Nucleus accumbens (tissue), 56 donors: Measurements from ENCODE around the gene JMJD4.
"Not testable (repeated sequence)": the region's sequence is repeated elsewhere in the genome, so short reads cannot be mapped to it uniquely, and the experiment has no call there.

Experiments used
- DNase-seq, 56 donors: peaks; one replicate each; lab custom pipeline; 2025; lab: John Stamatoyannopoulos, UW

Gene JMJD4

DNA sequence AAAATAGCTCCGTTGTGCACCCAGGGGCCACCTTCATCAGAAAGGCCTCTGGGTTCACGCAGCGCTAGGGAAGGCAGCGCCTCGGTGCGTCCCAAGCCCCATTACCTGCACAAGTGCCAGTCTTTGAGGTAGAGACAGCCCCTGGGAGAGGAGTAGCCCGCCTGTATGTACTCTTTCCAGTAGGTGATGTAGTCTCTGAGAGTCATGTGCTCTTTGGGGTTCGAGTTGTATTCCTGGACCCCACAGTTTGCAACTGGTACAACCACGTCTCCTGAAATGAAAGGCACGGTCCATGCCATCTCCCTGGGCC lies 601 bp downstream of the JMJD4 start:
- DNase-seq: no peak

DNA sequence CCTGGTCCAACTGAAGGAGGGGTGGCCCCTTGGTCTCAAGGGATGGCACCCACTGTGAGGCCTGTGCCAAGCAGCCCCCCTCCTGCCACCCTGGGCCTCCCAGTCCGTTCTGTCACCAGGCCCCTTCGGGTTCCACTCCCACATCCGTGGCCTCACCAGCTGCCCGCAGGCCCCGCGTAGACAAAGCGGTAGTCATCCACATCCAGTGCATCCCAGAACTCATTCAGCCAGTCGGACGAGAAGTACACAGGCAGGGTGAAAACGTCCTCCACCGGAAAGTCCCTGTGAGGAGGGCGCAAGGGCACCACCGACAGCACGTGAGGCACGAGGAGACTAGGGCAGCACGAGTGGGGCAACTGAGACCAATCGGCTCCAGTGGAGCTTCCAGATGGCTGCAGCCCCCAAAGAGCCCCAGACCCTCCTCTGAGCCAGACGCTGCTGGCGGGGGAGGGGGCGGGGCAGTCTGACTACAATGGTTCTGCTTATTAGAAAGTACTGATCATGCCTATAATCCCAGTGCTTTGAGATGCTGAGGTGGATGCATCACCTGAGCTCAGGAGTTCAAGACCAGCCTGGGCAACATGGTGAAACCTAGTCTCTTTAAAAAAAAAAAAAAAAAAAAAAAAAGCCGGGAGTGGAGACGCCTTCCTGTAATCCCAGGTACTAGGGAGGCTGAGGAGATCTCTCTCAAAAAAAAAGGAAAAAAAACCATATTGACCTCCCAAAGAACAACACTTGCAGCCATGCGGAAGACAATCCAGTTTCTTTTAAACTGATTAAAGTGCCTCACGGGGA lies 1.2 kb downstream of the JMJD4 start:
- DNase-seq: no peak

DNA sequence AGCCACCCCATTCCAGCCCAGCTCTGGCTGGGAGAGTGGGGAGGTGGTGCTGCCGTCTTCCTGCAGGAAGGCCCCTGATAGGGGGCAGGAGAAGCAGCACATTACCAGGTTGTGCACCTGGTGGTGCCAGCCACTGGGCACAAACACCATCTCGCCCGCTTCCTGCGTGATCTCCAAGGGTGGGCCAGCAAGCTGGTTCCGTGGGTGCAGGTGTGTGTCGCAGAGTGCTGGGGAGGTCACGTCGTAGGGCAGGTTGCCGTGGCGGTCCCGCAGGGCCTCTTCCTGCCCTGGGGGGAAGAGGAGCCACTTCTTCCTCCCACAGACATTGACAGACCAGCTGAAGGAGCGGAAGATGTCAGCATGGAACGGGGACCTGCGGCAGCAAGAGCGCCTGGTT lies 1.8 kb downstream of the JMJD4 start:
- no peak for DNase-seq

DNA sequence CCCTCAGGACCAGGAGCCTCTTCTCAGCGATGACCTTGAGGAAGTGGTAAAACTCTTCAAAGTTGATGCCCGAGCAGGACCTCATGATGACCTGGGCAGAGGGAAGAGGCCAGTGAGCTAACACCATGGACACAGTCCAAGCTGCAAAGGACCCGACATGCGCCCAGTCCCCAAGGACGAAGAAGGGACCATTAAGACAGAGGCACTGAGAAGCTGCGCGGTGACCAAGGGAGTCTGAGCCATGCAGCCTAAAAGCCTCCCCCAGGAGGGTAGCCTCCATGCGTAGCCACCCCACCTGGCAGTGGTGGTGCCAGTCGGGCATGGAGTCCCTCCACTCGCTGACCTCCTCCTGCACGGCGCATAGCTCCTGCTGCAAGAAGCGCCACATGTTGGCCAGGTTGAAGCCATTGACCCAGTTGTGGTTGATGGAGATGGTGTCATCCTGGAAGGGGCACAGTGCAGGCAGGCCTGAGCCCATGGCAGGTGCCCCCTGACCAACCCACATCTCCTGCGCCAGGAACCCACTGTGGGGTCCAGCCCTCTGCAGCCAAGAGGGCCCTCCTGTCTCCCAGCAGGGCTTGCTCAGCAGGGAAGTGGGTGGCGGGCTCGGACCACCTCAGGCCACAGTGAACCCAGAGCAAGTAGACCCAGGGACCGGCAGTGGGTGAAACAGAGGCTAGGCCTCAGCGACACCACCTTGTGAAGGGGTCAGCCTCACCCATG lies 2.4 kb downstream of the JMJD4 start:
- no peak for DNase-seq

DNA sequence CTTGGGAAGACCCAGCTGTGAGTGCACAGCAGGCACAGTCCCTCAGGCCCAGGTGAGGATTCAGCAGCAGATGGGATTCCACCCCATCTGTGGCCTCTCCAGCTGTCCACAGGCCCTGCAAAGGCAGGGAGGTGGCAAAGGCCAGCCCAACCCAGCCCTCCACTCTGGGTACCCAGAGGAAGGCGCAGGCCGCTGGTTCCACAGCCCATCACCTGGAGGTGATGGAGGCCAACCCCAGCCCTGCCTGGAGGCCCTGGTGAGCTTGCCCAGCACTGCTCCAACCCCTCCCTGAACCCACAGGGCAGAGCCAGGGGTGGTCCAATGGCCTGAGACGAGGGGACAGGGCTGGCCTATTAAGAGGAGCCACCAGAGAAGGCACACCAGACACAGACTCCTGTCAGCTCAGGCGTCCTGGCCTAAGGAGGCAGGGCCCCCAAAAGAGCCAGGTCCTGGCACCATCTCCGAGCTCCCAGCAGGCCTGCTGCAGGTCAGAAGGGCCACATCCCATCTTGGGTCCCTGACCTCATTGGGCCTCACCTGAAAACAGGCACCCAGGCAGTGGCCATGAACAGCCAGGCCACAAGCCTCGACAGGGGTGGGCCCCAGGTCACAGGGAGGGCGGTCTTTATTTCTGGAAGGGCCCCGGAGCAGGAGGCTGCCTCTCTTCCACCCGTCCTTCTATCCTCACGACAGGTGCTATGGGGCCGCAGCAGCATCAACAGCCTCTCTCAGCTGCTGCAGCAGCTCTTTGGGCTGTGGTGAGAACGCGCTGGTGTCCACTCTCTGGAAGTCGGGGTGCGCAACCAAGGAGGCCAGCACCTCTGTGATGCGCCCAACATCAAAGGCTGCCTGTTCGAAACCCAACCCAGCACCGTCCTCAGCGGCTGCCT lies 3.2 kb downstream of the JMJD4 start:
- no peak for DNase-seq

DNA sequence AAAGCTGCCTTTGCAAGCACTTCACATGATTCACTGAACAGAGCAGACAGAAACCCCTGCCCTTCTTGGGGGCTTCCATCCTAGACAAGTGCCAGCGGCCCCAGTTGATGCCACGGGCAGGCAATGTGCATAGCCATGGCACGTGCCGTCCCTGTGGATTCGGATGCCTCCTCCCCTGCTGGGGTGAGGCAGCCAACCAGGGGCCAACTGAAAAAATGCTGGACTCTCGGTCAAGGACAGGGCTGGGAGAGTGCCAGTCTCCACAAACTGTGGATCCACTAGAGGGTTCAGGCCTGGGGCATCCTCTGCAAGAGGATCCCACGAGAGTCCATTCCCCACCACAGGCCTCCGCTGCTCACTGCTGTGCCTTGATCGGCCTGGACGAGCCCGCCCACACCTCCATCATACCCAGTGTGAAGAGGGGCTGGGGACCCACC lies 3.8 kb downstream of the JMJD4 start:
- no peak for DNase-seq

DNA sequence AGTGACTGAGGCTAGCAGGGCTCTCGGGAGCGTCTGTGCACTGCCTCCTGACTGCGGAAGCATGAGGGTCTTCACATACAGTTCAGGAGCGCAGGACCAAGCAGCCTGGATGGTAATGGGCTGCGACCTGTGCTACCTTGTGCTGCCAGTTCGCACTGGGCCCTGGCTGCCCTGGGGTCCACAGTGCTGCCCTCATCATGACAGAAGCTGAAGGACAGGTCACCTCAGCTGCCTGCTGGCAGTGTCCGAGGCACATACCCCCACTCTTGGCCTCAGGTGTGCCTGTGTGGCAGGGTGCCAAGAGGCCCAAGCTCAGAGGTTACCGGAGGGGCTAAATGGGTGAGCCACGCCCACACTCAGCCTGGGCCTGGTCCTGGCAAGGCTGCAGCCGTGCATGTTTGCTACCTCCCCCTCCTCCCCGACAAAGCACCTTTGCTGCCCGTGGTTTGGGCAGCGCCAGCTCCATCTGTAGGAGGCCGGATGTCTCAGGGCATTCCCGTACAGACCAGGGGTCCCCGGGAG lies 4.4 kb downstream of the JMJD4 start:
- DNase-seq: no peak

DNA sequence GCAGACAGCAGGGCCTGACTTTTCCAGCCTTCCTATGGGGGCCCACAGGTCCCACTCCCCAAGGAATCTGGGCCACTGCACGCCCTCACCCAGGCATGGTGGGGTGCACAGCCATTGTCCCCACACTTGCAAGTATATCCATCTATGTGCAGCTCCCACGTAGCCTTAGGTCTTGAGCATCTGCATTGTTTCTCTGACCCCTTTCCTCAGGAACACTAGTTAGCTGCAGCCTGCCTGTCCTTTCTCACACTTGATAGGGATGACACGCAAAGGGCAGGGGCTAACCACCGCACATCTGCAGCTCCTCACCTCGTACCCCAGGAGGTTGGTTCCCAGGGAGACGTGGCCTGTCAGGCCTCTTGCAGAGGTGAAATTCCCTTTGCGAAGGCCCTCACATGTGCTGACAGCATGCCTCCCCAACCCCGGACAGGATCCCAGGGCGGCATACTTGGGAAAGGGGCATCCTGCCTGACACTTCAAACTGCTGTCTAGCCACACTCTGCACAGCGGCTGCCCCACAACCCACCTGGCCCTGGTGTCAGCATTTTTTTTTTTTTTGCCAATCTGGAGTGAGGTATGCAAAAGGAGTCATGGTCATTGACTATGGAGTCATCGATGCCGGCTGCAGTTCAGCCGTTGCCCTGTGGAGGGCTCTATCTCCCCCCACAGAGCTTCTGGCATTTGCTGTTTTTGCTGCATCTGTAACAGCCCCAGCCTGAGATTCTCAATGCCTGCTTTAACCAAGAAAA lies 5.0 kb downstream of the JMJD4 start:
- peak in 22 of 56 donors; percentile 11 to 75 (median 30) for DNase-seq

DNA sequence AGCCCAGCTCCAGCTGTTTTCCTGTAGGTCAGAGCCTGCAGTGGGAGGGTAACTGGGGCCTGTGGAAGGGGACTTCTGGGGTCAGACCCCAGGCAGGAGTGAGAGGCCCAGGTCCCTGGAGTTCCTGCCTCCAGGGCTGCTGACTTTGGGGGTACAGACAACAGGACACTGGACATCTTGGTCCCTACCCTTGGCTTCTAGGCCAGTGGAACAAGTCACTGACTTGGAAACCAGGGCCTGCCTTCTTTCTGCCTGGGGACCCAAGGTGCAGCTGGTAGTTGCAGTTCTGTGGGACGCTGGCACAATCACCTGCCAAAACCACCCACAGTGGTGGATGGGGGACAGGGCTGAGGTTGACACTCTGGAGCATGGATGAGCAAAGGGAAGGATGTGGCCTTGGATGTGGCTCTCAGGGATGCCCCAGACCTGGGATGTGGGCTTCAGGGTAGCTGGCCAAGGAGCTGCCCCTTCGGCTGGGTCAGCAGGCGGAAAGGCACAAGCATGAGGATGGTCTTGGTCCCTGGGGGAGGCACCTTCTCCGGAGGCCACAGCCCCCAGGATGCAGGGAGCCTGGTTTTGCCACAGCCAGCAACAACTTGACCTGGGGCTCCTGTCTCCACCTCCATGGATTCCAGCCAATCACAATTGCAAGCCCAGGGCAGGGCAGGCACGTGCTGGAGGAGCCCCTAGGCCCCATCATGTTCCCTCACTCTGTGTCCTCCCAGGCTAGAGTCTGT lies 5.8 kb downstream of the JMJD4 start:
- DNase-seq: no peak

DNA sequence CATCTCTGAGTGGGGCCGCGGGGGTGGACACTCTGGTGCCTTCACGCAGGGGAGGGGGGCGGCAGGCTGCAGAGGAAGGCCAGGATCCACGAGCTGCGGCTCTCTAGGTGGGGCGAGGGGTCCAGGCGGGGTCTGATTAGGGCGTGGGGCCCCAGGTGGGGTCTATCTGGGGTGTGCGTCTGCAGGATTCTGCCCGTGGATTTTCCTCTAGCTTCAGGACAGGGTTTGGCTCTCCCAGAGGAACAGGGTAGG lies 6.3 kb downstream of the JMJD4 start:
- DNase-seq: peak in 1 of 56 donors; percentile 33

DNA sequence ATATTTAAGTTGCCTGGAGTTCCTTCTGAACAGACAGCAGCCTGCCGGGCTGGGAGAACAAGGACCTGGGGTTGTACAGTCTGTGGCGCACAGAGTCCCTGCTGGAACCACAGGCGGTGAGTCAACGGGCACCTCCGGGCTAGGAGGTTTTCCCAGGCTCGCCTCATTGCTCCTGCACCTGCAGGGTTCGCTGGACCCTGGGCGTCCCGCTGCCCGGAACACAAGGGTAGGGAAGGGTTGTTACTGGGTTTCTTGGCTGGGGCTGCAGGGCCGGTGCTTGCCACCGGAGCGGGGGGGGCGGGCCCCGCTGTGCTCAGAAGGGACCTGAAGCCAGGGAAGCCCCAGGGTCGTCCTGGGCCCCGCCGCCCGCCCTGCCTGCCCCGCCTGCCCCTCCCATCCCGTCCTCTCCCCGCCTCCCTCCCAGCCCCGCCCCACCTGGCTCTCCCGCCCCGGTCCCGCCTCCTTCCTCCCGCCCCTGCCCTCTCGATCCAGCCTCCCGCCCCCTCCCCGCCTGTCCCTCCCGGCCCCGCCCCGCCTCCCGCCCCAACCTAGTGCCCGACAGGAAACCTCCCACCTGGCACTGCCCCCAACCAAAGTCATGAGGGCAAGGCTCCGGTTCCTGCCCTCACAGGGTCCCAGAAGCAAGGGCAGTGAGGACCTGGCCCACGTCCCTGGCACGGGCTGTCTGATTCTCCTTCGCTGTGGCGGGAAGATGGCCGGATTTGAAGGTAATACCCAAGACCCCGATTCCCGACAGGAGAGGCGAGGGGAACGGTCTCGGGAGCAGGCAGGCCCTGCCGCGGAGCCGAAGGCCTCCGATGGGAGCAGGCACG lies 6.8 kb downstream of the JMJD4 start:
- peak in 32 of 56 donors; percentile 16 to 76 (median 44) for DNase-seq

DNA sequence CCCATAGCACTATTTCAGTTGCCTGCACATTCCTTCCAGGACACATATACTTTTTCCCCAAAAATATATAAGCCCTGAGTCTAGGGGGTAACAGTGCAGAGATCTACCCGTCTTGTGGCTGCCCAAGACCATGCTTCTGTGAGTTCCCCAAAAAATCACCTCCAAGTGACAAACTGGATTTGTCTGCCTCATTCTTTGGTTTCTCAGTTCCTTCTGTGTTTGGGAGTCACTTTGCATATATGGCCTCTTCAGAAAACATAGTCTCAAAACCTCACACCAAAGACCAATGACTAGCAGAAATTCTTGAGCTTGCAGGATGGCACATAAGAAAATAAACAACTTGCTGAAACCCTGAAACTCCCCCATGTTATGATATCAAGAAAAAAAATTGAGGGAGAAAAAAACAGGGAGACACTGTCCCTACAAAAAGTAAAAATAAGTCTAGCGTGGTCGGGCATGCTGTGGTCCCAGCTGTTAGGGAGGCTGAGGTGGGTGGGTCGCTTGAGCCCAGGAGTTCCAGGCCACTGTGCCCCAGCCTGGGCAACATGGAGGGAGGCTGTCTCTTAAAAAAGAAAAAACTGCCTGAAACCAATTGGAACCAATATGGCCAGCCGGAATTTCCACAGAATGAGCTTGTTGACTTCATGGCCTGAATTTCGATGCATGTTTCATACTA lies 8.0 kb downstream of the JMJD4 start:
- DNase-seq: no peak

DNA sequence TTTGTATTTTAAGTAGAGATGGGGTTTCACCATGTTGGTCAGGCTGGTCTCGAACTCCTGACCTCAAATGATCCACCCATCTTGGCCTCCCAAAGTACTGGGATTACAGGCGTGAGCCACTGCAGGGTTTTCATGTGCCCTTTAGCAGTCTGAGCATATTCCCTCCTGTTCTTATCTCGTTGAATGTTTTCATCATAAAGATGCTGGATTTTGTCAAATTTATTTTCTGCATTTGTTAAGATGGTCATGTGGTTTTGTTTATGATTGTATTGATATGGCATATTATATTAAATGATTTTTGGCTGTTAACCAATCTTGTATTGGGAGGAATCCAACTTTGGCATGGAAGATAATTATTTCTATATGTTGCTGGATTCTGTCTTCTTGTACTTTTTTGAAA lies 8.8 kb downstream of the JMJD4 start:
- no peak for DNase-seq

DNA sequence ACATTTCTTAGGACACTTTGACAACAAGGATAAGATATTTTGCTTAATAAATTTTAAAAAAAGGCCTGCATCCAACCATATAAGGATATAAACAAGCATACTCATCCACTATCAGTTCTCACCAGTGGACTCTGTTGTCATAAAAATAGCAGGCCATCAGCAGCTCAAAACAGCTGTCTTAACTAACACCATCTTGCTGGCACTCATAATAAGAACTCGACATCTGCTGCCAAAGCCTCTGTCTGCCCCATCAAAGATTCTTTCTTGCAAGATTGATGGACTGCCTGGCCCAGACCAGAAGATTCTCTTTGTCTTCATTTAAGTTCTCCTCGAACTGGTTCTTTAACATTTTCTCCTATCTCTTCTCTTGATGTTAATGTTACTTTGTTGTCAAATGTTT lies 10.1 kb downstream of the JMJD4 start:
- no peak for DNase-seq

DNA sequence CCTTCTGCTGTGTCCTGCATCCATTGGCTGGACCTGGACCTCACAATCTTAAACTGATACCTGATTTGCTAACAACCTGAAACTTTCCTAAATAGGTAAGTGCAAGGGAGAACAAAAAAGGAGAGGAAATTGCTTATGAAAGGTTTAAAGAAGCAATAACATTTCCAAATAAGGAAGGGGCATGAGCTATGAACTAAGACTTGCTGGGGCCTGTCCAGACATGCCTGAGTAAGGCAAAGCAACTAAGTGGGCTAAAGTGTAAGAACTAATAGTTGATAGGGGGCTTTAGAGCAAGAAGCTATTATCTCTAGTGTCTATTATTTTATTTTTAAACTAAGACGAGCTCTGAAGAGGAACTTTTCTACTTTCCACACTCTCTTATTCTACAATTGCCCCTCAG lies 11.6 kb downstream of the JMJD4 start:
- DNase-seq: no peak

DNA sequence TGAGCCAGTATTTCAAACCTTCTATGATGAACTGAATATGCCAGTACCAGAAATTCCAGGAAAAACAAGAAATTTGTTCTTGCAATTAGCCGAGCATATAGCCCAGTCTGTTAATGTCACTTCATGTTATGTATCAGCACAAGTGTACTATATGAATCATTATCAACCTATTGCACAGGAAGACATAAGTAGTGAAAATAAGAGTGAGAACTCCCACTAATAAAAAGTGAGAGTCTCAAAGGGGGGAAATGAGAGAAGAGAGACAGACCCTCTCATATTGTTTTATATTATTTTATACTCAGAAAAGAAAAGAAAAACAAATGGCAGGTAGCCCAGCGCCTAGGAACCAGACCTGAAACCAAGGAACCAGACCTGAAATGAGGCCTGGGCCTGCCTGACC lies 16.2 kb downstream of the JMJD4 start:
- no peak for DNase-seq

DNA sequence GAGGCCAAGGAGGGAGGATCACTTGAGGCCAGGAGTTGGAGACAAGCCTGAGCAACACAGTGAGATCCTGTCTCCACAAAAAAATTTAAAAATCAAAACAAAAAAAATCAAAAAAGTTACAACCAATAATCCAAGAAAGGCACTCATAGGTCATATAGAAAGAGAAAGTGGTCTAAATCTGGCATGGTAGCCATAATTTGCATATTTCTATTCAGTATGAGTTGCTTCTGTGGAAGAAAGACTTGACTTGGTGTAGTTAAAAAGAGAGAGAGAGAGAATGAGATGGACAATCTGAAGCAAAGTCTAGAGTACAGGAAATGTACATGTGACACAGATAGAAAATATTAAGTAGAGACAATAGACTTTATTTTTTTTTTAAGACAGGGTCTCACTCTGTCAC lies 22.5 kb downstream of the JMJD4 start:
- no peak for DNase-seq

DNA sequence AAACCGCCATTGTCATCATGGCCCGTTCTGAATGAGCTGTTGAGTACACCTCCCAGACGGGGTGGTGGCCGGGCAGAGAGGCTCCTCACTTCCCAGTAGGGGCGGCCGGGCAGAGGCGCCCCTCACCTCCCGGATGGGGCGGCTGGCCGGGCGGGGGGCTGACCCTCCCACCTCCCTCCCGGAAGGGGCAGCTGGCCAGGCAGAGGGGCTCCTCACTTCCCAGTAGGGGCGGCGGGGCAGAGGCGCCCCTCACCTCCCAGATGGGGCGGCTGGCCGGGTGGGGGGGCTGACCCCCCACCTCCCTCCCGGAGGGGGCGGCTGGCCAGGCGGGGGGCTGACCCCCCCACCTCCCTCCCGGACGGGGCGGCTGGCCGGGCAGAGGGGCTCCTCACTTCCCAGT lies 24.6 kb downstream of the JMJD4 start:
- DNase-seq: not testable (repeated sequence)
